22Rv1 (cell line): Measurements from ENCODE around the gene WSCD2.

ENCODE experiments used
- CTCF ChIP-seq: fragments of 450-650 bp; IDR thresholded peaks from 2 replicates; pipeline ENCODE4 v1.5.1; 2017; ENCODE audit warnings: mild to moderate bottlenecking
- ZFX ChIP-seq: fragments of 450-650 bp; IDR thresholded peaks from 2 replicates; pipeline ENCODE4 v1.6.1; 2017; ENCODE audit warnings: antibody characterized with exemption, borderline replicate concordance

GRCh38 chr12:108176292-108176691 is 47.2 kb downstream of the WSCD2 start:
- TF ChIP-seq CTCF (no peak), ZFX (no peak)
